Kidney epithelial cell (primary cell): ENCODE results near the gene MICAL3. TPM values are rescaled to one million over a fixed set of nuclear protein-coding genes. Genes with fewer than 3 reads are reported as not detected.
A peak's percentile ranks its signal among the peaks of the same experiment; 100 is the strongest.

ENCODE experiments used
- DNase-seq: peaks from one replicate; pipeline ENCODE4 v3.0.0-alpha.2; 2010; ENCODE audit warnings: low read depth
- H3K27me3 ChIP-seq: 2 replicates; pipeline ENCODE4 v1.6.0; 2011; ENCODE audit warnings: low read length; ENCODE audit not compliant: control insufficient read depth, insufficient read depth
- H3K36me3 ChIP-seq: 2 replicates; pipeline ENCODE4 v1.5.1; 2011; ENCODE audit warnings: low read length; ENCODE audit not compliant: control insufficient read depth, insufficient read depth
- H3K4me3 ChIP-seq: 2 replicates; pipeline ENCODE4 v1.5.1; 2011; ENCODE audit warnings: low read depth, mild to moderate bottlenecking, control low read depth, low read length
- total RNA-seq: library from RNA; depleted of rRNA; stranded (reverse); fragments of >200 nt; gene quantifications from 2 replicates; pipeline ENCODE4 v1.2.3, GENCODE V29; 2015
- TF ChIP-seq, protein P1 (sequence below): IDR thresholded peaks from 2 replicates; pipeline ENCODE4 v1.5.1; 2011; ENCODE audit warnings: mild to moderate bottlenecking, moderate library complexity, low read length, control low read depth, inconsistent platforms; ENCODE audit not compliant: insufficient read depth, poor library complexity, severe bottlenecking

The MICAL3 gene
- total RNA-seq, 1 donor from 2014 or later: 38.9 TPM

DNA sequence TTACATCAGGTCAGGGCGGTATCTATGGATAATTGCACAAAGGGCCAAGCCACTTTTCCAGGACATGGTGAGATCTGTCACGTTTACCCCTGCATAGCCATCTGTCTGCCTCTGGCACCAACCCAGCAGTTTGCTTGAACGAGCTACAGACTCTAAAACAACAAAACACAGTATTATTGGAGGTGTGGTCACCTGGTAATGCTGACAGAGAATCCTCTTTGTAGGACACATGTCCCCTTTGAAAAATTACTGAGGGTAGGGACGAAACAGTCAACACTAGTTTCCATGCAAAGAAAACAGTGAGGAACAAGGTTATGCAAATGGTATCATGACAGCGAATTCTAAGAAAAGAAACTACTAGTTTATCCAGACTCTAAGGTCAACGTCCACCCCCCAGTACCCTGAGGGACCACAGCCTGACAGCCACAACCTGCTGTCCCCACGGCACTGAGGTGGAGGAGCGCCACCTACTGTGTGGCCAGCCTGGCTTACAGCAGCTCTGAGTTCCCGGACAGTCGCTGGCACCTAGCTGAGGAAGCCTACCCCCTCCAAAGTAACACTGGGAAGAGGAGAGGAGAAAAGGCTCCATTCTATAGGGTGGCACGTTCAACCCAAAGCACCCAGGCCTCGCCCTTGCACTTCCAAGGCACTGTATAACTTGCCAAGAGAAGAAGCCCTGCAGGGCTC lies 132.7 kb downstream of the MICAL3 start:
- Histone ChIP-seq H3K36me3 (no peaks in the 10 kb centered on the region), H3K27me3 (no peaks in the 10 kb centered on the region), H3K4me3 (no peak overlapping the region)
- TF ChIP-seq, protein P1, sequence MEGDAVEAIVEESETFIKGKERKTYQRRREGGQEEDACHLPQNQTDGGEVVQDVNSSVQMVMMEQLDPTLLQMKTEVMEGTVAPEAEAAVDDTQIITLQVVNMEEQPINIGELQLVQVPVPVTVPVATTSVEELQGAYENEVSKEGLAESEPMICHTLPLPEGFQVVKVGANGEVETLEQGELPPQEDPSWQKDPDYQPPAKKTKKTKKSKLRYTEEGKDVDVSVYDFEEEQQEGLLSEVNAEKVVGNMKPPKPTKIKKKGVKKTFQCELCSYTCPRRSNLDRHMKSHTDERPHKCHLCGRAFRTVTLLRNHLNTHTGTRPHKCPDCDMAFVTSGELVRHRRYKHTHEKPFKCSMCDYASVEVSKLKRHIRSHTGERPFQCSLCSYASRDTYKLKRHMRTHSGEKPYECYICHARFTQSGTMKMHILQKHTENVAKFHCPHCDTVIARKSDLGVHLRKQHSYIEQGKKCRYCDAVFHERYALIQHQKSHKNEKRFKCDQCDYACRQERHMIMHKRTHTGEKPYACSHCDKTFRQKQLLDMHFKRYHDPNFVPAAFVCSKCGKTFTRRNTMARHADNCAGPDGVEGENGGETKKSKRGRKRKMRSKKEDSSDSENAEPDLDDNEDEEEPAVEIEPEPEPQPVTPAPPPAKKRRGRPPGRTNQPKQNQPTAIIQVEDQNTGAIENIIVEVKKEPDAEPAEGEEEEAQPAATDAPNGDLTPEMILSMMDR: peak; percentile 45
- DNase-seq: no peak

GRCh38 chr22:17890892-17891291 lies 133.5 kb downstream of the MICAL3 start:
- no peak for DNase-seq
- H3K4me3 ChIP-seq: no peak overlapping the region
- H3K27me3 ChIP-seq: no peaks in the 10 kb centered on the region
- no peaks in the 10 kb centered on the region for H3K36me3 ChIP-seq
- TF ChIP-seq, protein P1: no peak

GRCh38 chr22:17890245-17890671 lies 134.1 kb downstream of the MICAL3 start:
- TF ChIP-seq, protein P1: no peak
- Histone ChIP-seq H3K4me3 (no peak overlapping the region), H3K27me3 (no peaks in the 10 kb centered on the region), H3K36me3 (no peaks in the 10 kb centered on the region)
- no peak for DNase-seq

- no peaks in the 10 kb centered on the region for H3K36me3 ChIP-seq
- no peaks in the 10 kb centered on the region for H3K27me3 ChIP-seq
- H3K4me3 ChIP-seq: no peak overlapping the region
- TF ChIP-seq, protein P1: peak; percentile 30
- no peak for DNase-seq
Observed at GRCh38 chr22:17888855-17889254, 135.5 kb downstream of the MICAL3 start.

DNA sequence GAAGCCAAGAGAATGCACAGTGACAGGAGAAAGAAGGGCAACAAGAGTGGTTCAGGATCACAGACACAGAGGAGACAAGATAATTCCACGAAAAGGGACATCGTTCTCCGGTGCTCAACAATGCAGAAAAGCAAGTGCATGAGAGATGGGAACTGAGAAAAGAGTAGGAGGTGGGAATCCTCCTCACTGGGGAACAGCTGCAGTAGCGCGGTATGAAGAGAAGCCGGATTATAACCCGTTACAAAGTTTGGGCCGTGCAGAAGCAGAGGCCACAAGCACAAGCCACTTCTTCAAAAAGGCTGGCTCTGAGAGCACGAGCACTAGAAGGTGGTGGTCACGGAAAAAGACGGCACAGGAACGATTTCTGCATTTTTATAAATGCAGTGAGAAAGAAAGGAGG lies 135.9 kb downstream of the MICAL3 start:
- DNase-seq: no peak
- no peaks in the 10 kb centered on the region for H3K27me3 ChIP-seq
- no peaks in the 10 kb centered on the region for H3K36me3 ChIP-seq
- TF ChIP-seq, protein P1: no peak
- H3K4me3 ChIP-seq: no peak overlapping the region

DNA sequence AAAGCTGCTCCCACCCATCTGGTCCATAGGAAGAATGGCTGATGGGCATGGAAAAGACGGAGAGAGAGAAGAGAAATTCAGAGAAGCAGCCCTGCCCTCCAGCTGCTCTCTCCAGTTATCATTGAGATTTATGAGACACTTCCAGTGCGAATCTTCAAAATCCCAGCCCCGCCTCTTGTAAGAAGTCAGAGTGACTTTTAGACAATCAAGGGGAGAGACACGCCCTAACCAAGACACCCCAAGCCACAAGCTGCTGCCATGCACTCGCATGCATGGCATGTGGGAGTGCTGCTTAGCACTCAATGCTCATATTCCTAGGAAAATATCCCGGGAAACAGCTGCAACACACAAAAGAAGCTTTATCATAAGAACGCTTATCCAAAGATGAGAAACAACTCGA lies 139.5 kb downstream of the MICAL3 start:
- H3K36me3 ChIP-seq: no peaks in the 10 kb centered on the region
- H3K4me3 ChIP-seq: no peak overlapping the region
- no peak for DNase-seq
- no peaks in the 10 kb centered on the region for H3K27me3 ChIP-seq
- TF ChIP-seq, protein P1: no peak
